SK-N-SH (cell line): ENCODE measurements around the gene RGMA. TPM values are rescaled to one million over a fixed set of nuclear protein-coding genes. Genes with fewer than 3 reads are reported as not detected.

ENCODE experiments used
- CTCF ChIA-PET: fragments of 300-600, 350-600 bp; formaldehyde crosslinking; extraction: SDS; loops from one replicate; lab custom pipeline; 2021; lab: Yijun Ruan, JAX
- POLR2A ChIA-PET: fragments of 350-600 bp; sonication (Branson Sonifier 250); formaldehyde crosslinking; extraction: SDS; loops from one replicate; lab custom pipeline; 2020; ENCODE audit warnings: antibody characterized with exemption, inconsistent platforms; lab: Yijun Ruan, JAX
- DNase-seq: peaks from one replicate; pipeline ENCODE4 v3.0.0; 2012
- H2AFZ ChIP-seq: fragments of 200-600 bp; sonication (generic); 2 replicates; pipeline ENCODE4 v1.8.1; 2016; ENCODE audit warnings: antibody characterized with exemption, mild to moderate bottlenecking, low read depth
- H3F3A ChIP-seq: fragments of 200-600 bp; sonication (generic); replicated peaks from 2 replicates; pipeline ENCODE3; 2016; ENCODE audit warnings: antibody characterized with exemption, mild to moderate bottlenecking; ENCODE audit not compliant: insufficient read depth
- H3K27ac ChIP-seq, 2 experiments: fragments of 200-500 bp in 1 of 2; fragments of 200-600 bp in 1 of 2; sonication (Bioruptor generic) in 1 of 2; sonication (generic), shearing (Covaris generic) in 1 of 2; 2 replicates each; pipeline versions ENCODE4 v1.5.1 to v1.6.1; 2014 to 2016; ENCODE audit warnings: low read depth in 2 of 2, inconsistent platforms in 1 of 2, low read length in 1 of 2, mild to moderate bottlenecking in 1 of 2, mixed read lengths in 1 of 2
- H3K27me3 ChIP-seq: fragments of 200-600 bp; sonication (generic), shearing (Covaris generic); 2 replicates; pipeline ENCODE4 v1.6.1; 2016; ENCODE audit warnings: mixed run types; ENCODE audit not compliant: insufficient read depth
- H3K36me3 ChIP-seq, 2 experiments: fragments of 200-500 bp in 1 of 2; fragments of 200-600 bp in 1 of 2; sonication (Bioruptor generic) in 1 of 2; sonication (generic) in 1 of 2; replicated peaks in 1 of 2; 2 replicates each; pipeline versions ENCODE3 to v1.5.1; 2014 to 2016; ENCODE audit warnings: low read length in 1 of 2, mild to moderate bottlenecking in 1 of 2; ENCODE audit not compliant: insufficient read depth in 2 of 2, control insufficient read depth in 1 of 2
- H3K4me1 ChIP-seq, 2 experiments: fragments of 200-500 bp in 1 of 2; fragments of 200-600 bp in 1 of 2; sonication (Bioruptor generic) in 1 of 2; sonication (generic), shearing (Covaris generic) in 1 of 2; 2 replicates each; pipeline versions ENCODE4 v1.5.1 to v1.6.1; 2014 to 2016; ENCODE audit warnings: low read depth in 1 of 2, low read length in 1 of 2, mixed run types in 1 of 2; ENCODE audit not compliant: insufficient read depth in 2 of 2, control insufficient read depth in 1 of 2
- H3K4me2 ChIP-seq: fragments of 200-600 bp; sonication (generic), shearing (Covaris generic); 2 replicates; pipeline ENCODE4 v1.6.1; 2017; ENCODE audit warnings: mixed run types
- H3K4me3 ChIP-seq, 2 experiments: fragments of 200-500 bp in 1 of 2; fragments of 200-600 bp in 1 of 2; sonication (Bioruptor generic) in 1 of 2; sonication (generic), shearing (Covaris generic) in 1 of 2; 2 replicates each; pipeline versions ENCODE4 v1.5.1 to v1.8.1; 2014 to 2016; ENCODE audit warnings: low read depth in 2 of 2, inconsistent platforms in 1 of 2, low read length in 1 of 2, mild to moderate bottlenecking in 1 of 2, mixed read lengths in 1 of 2, moderate library complexity in 1 of 2
- H3K79me2 ChIP-seq: fragments of 200-600 bp; sonication (generic); 2 replicates; pipeline ENCODE4 v1.8.1; 2017; ENCODE audit warnings: mild to moderate bottlenecking; ENCODE audit not compliant: insufficient read depth
- H3K9ac ChIP-seq: fragments of 200-600 bp; sonication (generic); 2 replicates; pipeline ENCODE4 v1.6.1; 2017; ENCODE audit warnings: mixed run types
- H3K9me2 ChIP-seq: fragments of 200-600 bp; sonication (generic); 2 replicates; pipeline ENCODE4 v1.6.1; 2017; ENCODE audit warnings: mixed run types
- H3K9me3 ChIP-seq: fragments of 200-600 bp; sonication (generic); 2 replicates; pipeline ENCODE4 v1.6.1; 2017; ENCODE audit warnings: mixed run types, mild to moderate bottlenecking, moderate library complexity
- H4K20me1 ChIP-seq: fragments of 200-600 bp; sonication (generic); 2 replicates; pipeline ENCODE4 v1.6.1; 2017; ENCODE audit warnings: mild to moderate bottlenecking, mixed run types; ENCODE audit not compliant: insufficient read depth
- CTCF ChIP-seq: fragments of 200-600 bp; sonication (generic); IDR thresholded peaks from 2 replicates; pipeline ENCODE4 v1.6.1; 2017; ENCODE audit warnings: antibody characterized with exemption, mild to moderate bottlenecking, moderate library complexity
- EP300 ChIP-seq, 2 experiments: IDR thresholded peaks; 2 replicates each; pipeline versions ENCODE4 v1.4.0 to v1.6.1; 2012; ENCODE audit warnings: borderline replicate concordance in 1 of 2, low read depth in 1 of 2, low read length in 1 of 2
- EZH2phosphoT487 ChIP-seq: fragments of 200-600 bp; sonication (generic); IDR thresholded peaks from 2 replicates; pipeline ENCODE4 v1.6.1; 2017; ENCODE audit warnings: low read depth, mixed run types, mild to moderate bottlenecking, antibody characterized with exemption, moderate library complexity, borderline replicate concordance
- FOSL2 ChIP-seq: IDR thresholded peaks from 2 replicates; pipeline ENCODE4 v1.4.0; 2012; ENCODE audit warnings: low read depth, mild to moderate bottlenecking, moderate library complexity, borderline replicate concordance
- FOXJ3 ChIP-seq: sonication (generic); formaldehyde crosslinking; IDR thresholded peaks from 2 replicates; pipeline ENCODE4 v1.5.1; 2020; ENCODE audit warnings: mild to moderate bottlenecking, missing genetic modification reagents
- GABPA ChIP-seq: IDR thresholded peaks from 2 replicates; pipeline ENCODE4 v1.4.0; 2012; ENCODE audit warnings: low read depth, mild to moderate bottlenecking
- GATA2 ChIP-seq: sonication (generic); formaldehyde crosslinking; IDR thresholded peaks from 2 replicates; pipeline ENCODE4 v1.5.0; 2020; ENCODE audit warnings: mild to moderate bottlenecking, missing genetic modification reagents
- JUND ChIP-seq: IDR thresholded peaks from 2 replicates; pipeline ENCODE4 v1.4.0; 2012
- MEF2A ChIP-seq: IDR thresholded peaks from 2 replicates; pipeline ENCODE4 v1.4.0; 2012; ENCODE audit warnings: low read depth, borderline replicate concordance
- PBX3 ChIP-seq: IDR thresholded peaks from 2 replicates; pipeline ENCODE4; 2012
- RAD21 ChIP-seq: IDR thresholded peaks from 2 replicates; pipeline ENCODE4 v1.6.1; 2012; ENCODE audit warnings: mild to moderate bottlenecking, low read length
- RCOR1 ChIP-seq: fragments of 150-350 bp; IDR thresholded peaks from 2 replicates; pipeline ENCODE4 v1.6.1; 2017; ENCODE audit warnings: antibody characterized with exemption, low read length
- REST ChIP-seq: IDR thresholded peaks from 2 replicates; pipeline ENCODE4 v1.6.1; 2012; ENCODE audit warnings: mild to moderate bottlenecking, low read depth, low read length, moderate library complexity
- RXRA ChIP-seq: IDR thresholded peaks from 2 replicates; pipeline ENCODE4 v1.4.0; 2012; ENCODE audit warnings: low read depth, mild to moderate bottlenecking, borderline replicate concordance
- TEAD4 ChIP-seq: IDR thresholded peaks from 2 replicates; pipeline ENCODE4 v1.4.0; 2012; ENCODE audit warnings: mild to moderate bottlenecking, borderline replicate concordance; ENCODE audit not compliant: insufficient read depth
- WGBS: methylation state at CpG from one replicate; pipeline ENCODE4 v1.1.6; 2017; ENCODE audit warnings: low lambda C conversion rate; 5-methylcytosine and 5-hydroxymethylcytosine counted together
- polyA plus RNA-seq, 3 experiments: library from polyadenylated mRNA; depleted of rRNA; stranded (reverse); fragments of >200 nt; gene quantifications; 2 replicates each; pipeline ENCODE4 v1.2.3, GENCODE V29; 2012

Gene RGMA
- polyA plus RNA-seq, 1 of the 3 experiments (the other 2 are of a cell fraction) = 1.5 TPM

GRCh38 chr15:93052090-93052879, 36.7 kb downstream of the RGMA start:
- no peaks in the 10 kb centered on the region for H3K4me1 ChIP-seq
- 86% methylated on average over 36 of the region's 39 CpGs for WGBS
- no peak for DNase-seq
- POLR2A ChIA-PET = interaction anchor here (0.6 kb wide), 1 partner anchor 959 kb away, joined by 4 read pairs; no protein-coding TSS in a partner anchor
- no peaks in the 10 kb centered on the region for H3K79me2 ChIP-seq
- H4K20me1 ChIP-seq = no peaks in the 10 kb centered on the region
- no peak overlapping the region for H3K9ac ChIP-seq
- H3K27ac ChIP-seq = no peak overlapping the region
- no peaks in the 10 kb centered on the region for H3K9me3 ChIP-seq
- TF ChIP-seq FOXJ3 (CRISPR knock-in tag) = no peak
- peak; percentile 14; the same call in 1 of the 2 replicates for TF ChIP-seq RAD21
- no peak overlapping the region for H3K4me2 ChIP-seq
- H3K27me3 ChIP-seq = no peaks in the 10 kb centered on the region
- H3K9me2 ChIP-seq = no peaks in the 10 kb centered on the region
- no peaks in the 10 kb centered on the region for H3F3A ChIP-seq
- no peak overlapping the region for H3K4me3 ChIP-seq
- no peaks in the 10 kb centered on the region for H3K36me3 ChIP-seq
- CTCF ChIA-PET = interaction anchor here (0.9 to 1.0 kb wide), 2 partner anchors 25 to 1068 kb away, joined by 3 read pairs; no protein-coding TSS in a partner anchor
- H2AFZ ChIP-seq = no peak overlapping the region

GRCh38 chr15:93051236-93052089, 37.5 kb downstream of the RGMA start:
- Histone ChIP-seq H3K4me2 (no peak overlapping the region), H3K79me2 (no peaks in the 10 kb centered on the region), H3K9me3 (no peaks in the 10 kb centered on the region), H3K36me3 (no peaks in the 10 kb centered on the region), H3K27me3 (no peaks in the 10 kb centered on the region), H3K9me2 (no peaks in the 10 kb centered on the region), H3K4me1 (no peaks in the 10 kb centered on the region), H3K9ac (no peak overlapping the region), H2AFZ (no peak overlapping the region), H4K20me1 (no peaks in the 10 kb centered on the region), H3K4me3 (no peak overlapping the region), H3K27ac (no peak overlapping the region), H3F3A (no peaks in the 10 kb centered on the region)
- POLR2A ChIA-PET = interaction anchor here (0.6 kb wide), 1 partner anchor 959 kb away, joined by 4 read pairs; no protein-coding TSS in a partner anchor
- CTCF ChIA-PET = interaction anchor here (0.9 to 1.1 kb wide), 3 partner anchors 26 to 1069 kb away, joined by 3 read pairs; no protein-coding TSS in a partner anchor
- no peak for DNase-seq
- no peak for TF ChIP-seq REST
- no peak for TF ChIP-seq EZH2phosphoT487
- TF ChIP-seq GATA2 (CRISPR knock-in tag) = no peak
- TF ChIP-seq FOXJ3 (CRISPR knock-in tag) = no peak
- TF ChIP-seq RXRA = no peak
- no peak for TF ChIP-seq PBX3
- no peak for TF ChIP-seq MEF2A
- TF ChIP-seq FOSL2 = no peak
- no peak for TF ChIP-seq EP300 (IDR thresholded peaks at IDR 0.05; ENCODE audit: borderline replicate concordance in 1 of 2, low read depth in 1 of 2, low read length in 1 of 2)
- TF ChIP-seq JUND = no peak
- no peak for TF ChIP-seq TEAD4
- no peak for TF ChIP-seq GABPA
- no peak for TF ChIP-seq RCOR1
- TF ChIP-seq CTCF = no peak
- WGBS = 73% methylated on average over 11 of the region's 32 CpGs
